ENCODE measurements around the gene GSTK1. TPM values are rescaled to one million over a fixed set of nuclear protein-coding genes. Genes with fewer than 3 reads are reported as not detected.

The GSTK1 gene
- total RNA-seq, 5 donors from 2014 or later (not counting 1 experiment from before 2014, with no cell fraction given) = 347 to 524 (median 406) TPM

DNA sequence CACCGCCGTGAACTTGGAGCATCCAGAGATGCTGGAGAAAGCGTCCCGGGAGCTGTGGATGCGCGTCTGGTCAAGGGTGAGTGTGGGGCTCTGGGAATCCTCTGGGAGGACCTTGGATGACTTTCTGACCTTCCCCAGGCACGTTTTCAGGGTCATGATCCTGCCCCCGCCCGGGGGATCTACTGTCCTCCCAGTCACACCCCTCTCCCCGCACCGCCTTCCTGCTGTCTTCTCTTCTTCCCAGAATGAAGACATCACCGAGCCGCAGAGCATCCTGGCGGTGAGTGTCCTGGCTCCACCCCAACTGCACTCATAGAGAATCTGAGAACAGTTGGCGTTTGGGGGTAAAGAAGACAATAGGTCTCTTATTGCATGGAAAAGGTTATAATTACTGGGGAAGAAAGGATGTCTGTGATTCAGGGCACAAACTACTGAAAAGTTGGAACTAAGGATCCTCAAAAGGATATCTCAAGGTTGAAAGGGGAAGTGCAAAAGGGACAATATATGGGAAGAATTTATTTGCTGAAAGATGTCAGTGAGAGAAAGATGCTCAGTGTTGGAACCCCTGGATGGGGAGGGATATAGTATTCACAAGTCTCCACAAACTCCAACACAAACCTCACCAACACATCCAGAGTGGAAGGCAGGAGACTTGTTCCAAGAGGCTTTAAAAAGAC lies 1.9 kb downstream of the GSTK1 start:
- WGBS (ENCODE audit: insufficient coverage) = 20% methylated on average over 2 of the region's 15 CpGs
- DNase-seq (no peak), ATAC-seq (replicated peaks in 1 of 4) (no peak)
- Histone ChIP-seq H3K9me3 (no peaks in the 10 kb centered on the region), H3K4me3 (ENCODE audit: control insufficient read depth in 1 of 2, extremely low read depth in 1 of 2, low read length in 1 of 2) (peak overlapping the region in 1 of 2 donors; percentile 84), H3K27ac (ENCODE audit: low read length) (peak overlapping the region; percentile 77), H3K36me3 (ENCODE audit: control insufficient read depth in 2 of 2, extremely low read depth in 1 of 2, insufficient read depth in 1 of 2, low read length in 1 of 2) (peaks cover 2 to 40% of the 10 kb centered on the region in 2 donors), H3K27me3 (replicated peaks in 1 of 2; ENCODE audit: control insufficient read depth in 2 of 2, extremely low read depth in 1 of 2, insufficient read depth in 2 of 2, low read length in 1 of 2) (no peaks in the 10 kb centered on the region), H3K4me1 (ENCODE audit: control insufficient read depth in 1 of 2, extremely low read depth in 1 of 2, insufficient read depth in 2 of 2, low read length in 2 of 2) (peaks cover 11 to 30% of the 10 kb centered on the region in 2 experiments)
- H3K4me1 Mint-ChIP-seq = peaks cover 50 to 71% (median 52%) of the 10 kb centered on the region in 3 donors
- CTCF ChIA-PET = interaction anchor here (0.6 to 1.7 kb wide), 8 partner anchors 15 to 1610 kb away, joined by 3 to 8 read pairs (median 4); partner anchors contain the start of gene TAS2R40 (in 1 of the 2)
- H3K4me3 Mint-ChIP-seq = peak overlapping the region; percentile 95 to 99 (median 96)
- POLR2A ChIA-PET = interaction anchor here in 1 of 2 donors (0.5 to 0.7 kb wide), 3 partner anchors 10 to 1132 kb away, joined by 4 to 6 read pairs (median 5); no protein-coding TSS in a partner anchor
- peaks cover 43% of the 10 kb centered on the region for H3K36me3 Mint-ChIP-seq
- no peaks in the 10 kb centered on the region for H3K27me3 Mint-ChIP-seq
- no peaks in the 10 kb centered on the region for H3K9me3 Mint-ChIP-seq
- H3K27ac Mint-ChIP-seq = peak overlapping the region; percentile 95 to 97

DNA sequence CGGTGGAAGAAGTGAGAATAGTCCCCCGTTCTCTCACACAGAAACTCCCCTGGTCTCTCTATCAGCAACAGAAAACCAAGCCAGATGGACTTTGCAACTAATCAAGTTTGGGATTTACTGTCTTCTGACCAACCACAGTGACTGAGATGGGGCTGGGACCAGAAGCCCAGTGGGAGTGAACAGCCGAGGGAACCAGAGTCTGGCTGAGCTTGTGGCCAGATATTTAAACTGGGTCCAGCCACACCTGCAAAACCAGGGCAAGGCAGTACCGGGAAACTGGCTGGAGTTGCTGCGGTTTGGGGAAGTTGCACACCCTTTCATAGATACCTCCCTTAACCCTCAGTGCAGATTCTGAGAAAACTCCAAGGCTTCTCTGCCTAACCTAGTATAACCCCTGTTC lies 6.0 kb downstream of the GSTK1 start:
- H3K27me3 ChIP-seq (replicated peaks in 1 of 2; ENCODE audit: control insufficient read depth in 2 of 2, extremely low read depth in 1 of 2, insufficient read depth in 2 of 2, low read length in 1 of 2) = no peaks in the 10 kb centered on the region
- H3K9me3 Mint-ChIP-seq = no peaks in the 10 kb centered on the region
- no peak for DNase-seq
- no peaks in the 10 kb centered on the region for H3K9me3 ChIP-seq
- CTCF ChIA-PET = interaction anchor here in 1 of 2 donors (0.6 kb wide), 1 partner anchor 858 kb away, joined by 3 read pairs; no protein-coding TSS in a partner anchor
- no peak overlapping the region for H3K4me3 Mint-ChIP-seq
- H3K27ac ChIP-seq (ENCODE audit: low read length) = no peak overlapping the region
- peaks cover 2 to 40% of the 10 kb centered on the region in 2 donors for H3K36me3 ChIP-seq (ENCODE audit: control insufficient read depth in 2 of 2, extremely low read depth in 1 of 2, insufficient read depth in 1 of 2, low read length in 1 of 2)
- no peak overlapping the region for H3K4me3 ChIP-seq (ENCODE audit: control insufficient read depth in 1 of 2, extremely low read depth in 1 of 2, low read length in 1 of 2)
- H3K27ac Mint-ChIP-seq = peak overlapping the region; percentile 40 to 65
- peaks cover 46% of the 10 kb centered on the region for H3K36me3 Mint-ChIP-seq
- H3K4me1 ChIP-seq (ENCODE audit: control insufficient read depth in 1 of 2, extremely low read depth in 1 of 2, insufficient read depth in 2 of 2, low read length in 2 of 2) = peaks cover 7 to 14% of the 10 kb centered on the region in 2 experiments
- no peaks in the 10 kb centered on the region for H3K27me3 Mint-ChIP-seq
- WGBS (ENCODE audit: insufficient coverage) = 73% methylated on average over 5 of the region's 5 CpGs
- no peak for ATAC-seq (replicated peaks in 1 of 4)
- peaks cover 33 to 52% (median 37%) of the 10 kb centered on the region in 3 donors for H3K4me1 Mint-ChIP-seq
- POLR2A ChIA-PET = interaction anchor here in 1 of 2 donors (1.4 kb wide), 1 partner anchor 30 kb away, joined by 3 read pairs; no protein-coding TSS in a partner anchor

DNA sequence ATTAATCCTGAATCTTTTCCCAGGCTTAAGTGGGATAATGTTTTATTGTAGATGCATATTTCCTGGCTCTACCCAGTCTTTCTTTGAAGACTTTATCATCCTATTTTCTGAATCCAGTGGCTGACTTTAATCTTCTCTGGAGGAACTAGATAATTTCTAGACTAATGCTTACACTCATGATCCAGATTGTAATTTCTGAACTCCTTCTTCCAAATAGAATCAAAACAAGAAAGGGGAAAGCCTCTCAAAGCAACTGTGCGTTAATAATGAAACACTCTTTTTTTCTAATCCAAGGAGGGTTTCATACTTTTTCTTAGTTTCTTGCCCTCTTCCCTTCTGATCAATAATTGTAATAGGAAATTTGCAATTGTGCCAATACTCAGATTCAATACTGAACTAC lies 8.0 kb downstream of the GSTK1 start:
- ChIA-PET POLR2A (interaction anchor here in 1 of 2 donors (0.7 kb wide), 2 partner anchors 10 to 136 kb away, joined by 3 to 5 read pairs; no protein-coding TSS in a partner anchor), CTCF (interaction anchor here (1.0 to 1.2 kb wide), 2 partner anchors 30 to 43 kb away, joined by 3 read pairs; no protein-coding TSS in a partner anchor)
- DNase-seq = no peak
- Histone ChIP-seq H3K4me3 (ENCODE audit: control insufficient read depth in 1 of 2, extremely low read depth in 1 of 2, low read length in 1 of 2) (no peak overlapping the region), H3K36me3 (ENCODE audit: control insufficient read depth in 2 of 2, extremely low read depth in 1 of 2, insufficient read depth in 1 of 2, low read length in 1 of 2) (peaks cover 2 to 31% of the 10 kb centered on the region in 2 donors), H3K4me1 (ENCODE audit: control insufficient read depth in 1 of 2, extremely low read depth in 1 of 2, insufficient read depth in 2 of 2, low read length in 2 of 2) (no peaks in the 10 kb centered on the region), H3K9me3 (no peaks in the 10 kb centered on the region), H3K27me3 (replicated peaks in 1 of 2; ENCODE audit: control insufficient read depth in 2 of 2, extremely low read depth in 1 of 2, insufficient read depth in 2 of 2, low read length in 1 of 2) (no peaks in the 10 kb centered on the region), H3K27ac (ENCODE audit: low read length) (no peak overlapping the region)
- no peaks in the 10 kb centered on the region for H3K9me3 Mint-ChIP-seq
- no peak for ATAC-seq (replicated peaks in 1 of 4)
- H3K36me3 Mint-ChIP-seq = peaks cover 33% of the 10 kb centered on the region
- no peak overlapping the region for H3K4me3 Mint-ChIP-seq
- H3K27me3 Mint-ChIP-seq = no peaks in the 10 kb centered on the region
- WGBS (ENCODE audit: insufficient coverage) = no CpG with 5 or more reads among the region's 1 CpG
- peak overlapping the region in 1 of 2 donors; percentile 71 for H3K27ac Mint-ChIP-seq
- peaks cover 14 to 35% (median 17%) of the 10 kb centered on the region in 3 donors for H3K4me1 Mint-ChIP-seq

DNA sequence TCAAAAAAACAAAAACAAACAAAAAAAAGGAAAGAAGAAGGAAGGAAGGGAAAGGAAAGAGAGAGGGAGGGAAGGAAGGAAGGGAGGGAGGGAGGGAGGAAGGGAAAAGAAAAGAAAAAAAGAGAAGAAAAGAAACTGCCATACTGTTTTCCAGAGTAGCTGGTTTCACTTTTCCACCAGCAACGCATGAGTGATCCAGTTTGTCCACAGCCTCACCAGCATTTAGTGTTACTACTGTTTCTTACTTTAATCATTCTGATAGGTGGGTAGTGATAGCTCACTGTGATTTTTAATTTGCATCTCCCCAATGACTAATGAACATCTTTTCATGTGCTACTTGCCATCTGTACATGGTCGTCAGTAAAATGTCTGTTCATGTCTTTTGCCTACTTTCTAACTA lies 9.6 kb downstream of the GSTK1 start:
- CTCF ChIA-PET = interaction anchor here (0.6 to 0.8 kb wide), 2 partner anchors 24 to 849 kb away, joined by 3 read pairs; no protein-coding TSS in a partner anchor
- H3K27ac Mint-ChIP-seq = peak overlapping the region in 1 of 2 donors; percentile 73
- H3K27ac ChIP-seq (ENCODE audit: low read length) = no peak overlapping the region
- no peak overlapping the region for H3K4me3 Mint-ChIP-seq
- no peaks in the 10 kb centered on the region for H3K27me3 Mint-ChIP-seq
- no peak overlapping the region for H3K4me3 ChIP-seq (ENCODE audit: control insufficient read depth in 1 of 2, extremely low read depth in 1 of 2, low read length in 1 of 2)
- no peaks in the 10 kb centered on the region for H3K9me3 Mint-ChIP-seq
- no peaks in the 10 kb centered on the region for H3K9me3 ChIP-seq
- WGBS (ENCODE audit: insufficient coverage) = no CpG with 5 or more reads among the region's 2 CpGs
- POLR2A ChIA-PET = interaction anchor here in 1 of 2 donors (0.6 kb wide), 1 partner anchor 14 kb away, joined by 3 read pairs; no protein-coding TSS in a partner anchor
- H3K27me3 ChIP-seq (replicated peaks in 1 of 2; ENCODE audit: control insufficient read depth in 2 of 2, extremely low read depth in 1 of 2, insufficient read depth in 2 of 2, low read length in 1 of 2) = no peaks in the 10 kb centered on the region
- H3K36me3 ChIP-seq (ENCODE audit: control insufficient read depth in 2 of 2, extremely low read depth in 1 of 2, insufficient read depth in 1 of 2, low read length in 1 of 2) = peaks cover 2 to 19% of the 10 kb centered on the region in 2 donors
- ATAC-seq (replicated peaks in 1 of 4) (no peak), DNase-seq (no peak)
- peaks cover 5 to 24% (median 8%) of the 10 kb centered on the region in 3 donors for H3K4me1 Mint-ChIP-seq
- H3K36me3 Mint-ChIP-seq = peaks cover 27% of the 10 kb centered on the region
- H3K4me1 ChIP-seq (ENCODE audit: control insufficient read depth in 1 of 2, extremely low read depth in 1 of 2, insufficient read depth in 2 of 2, low read length in 2 of 2) = no peaks in the 10 kb centered on the region

DNA sequence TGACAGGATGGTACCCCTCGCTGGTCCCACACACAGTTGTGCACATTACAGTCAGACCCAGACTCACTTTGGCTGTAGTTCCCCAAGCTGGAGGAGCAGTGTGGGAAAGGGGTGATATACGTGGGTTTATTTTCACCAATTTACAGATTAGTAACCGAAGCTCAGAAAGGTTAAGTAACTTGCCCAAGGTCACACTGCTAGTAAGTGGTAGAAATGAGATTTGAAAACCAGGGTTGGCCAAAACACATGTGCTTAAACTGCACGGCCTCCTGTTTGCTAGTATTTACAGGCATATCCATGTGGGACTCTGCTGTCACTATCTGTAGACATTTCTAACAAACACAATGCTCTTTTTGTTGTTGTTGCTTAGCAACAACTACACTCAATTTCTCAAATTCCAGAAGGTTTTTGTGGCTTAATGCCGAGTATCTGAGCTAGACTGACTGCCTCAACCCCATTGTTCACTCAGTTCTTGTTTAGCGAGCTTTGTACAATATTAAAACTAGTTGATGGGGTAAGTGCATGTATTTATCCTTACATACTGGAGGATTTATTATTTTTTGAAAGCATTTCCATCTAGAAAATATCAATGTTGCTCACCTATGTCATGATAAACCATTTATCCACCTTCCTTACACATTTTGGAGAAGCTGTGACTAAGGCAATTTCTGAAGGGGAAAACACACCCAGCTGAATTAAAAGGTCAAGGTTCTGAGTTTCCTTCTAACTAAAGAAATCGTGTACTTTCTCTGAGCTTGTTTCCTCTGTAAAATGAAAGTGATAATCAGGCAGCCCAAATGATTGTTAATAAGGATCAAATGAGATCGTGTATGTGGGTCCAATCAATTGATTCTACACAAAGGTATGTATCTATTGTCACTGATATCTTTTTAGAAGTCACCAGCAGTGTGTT lies 16.2 kb downstream of the GSTK1 start:
- Mint-ChIP-seq H3K27ac (peak overlapping the region; percentile 82 to 94), H3K4me1 (peaks cover 37 to 41% (median 39%) of the 10 kb centered on the region in 3 donors), H3K9me3 (no peaks in the 10 kb centered on the region), H3K27me3 (no peaks in the 10 kb centered on the region), H3K36me3 (no peaks in the 10 kb centered on the region), H3K4me3 (peak overlapping the region; percentile 32 to 74 (median 68))
- peaks cover 18 to 22% of the 10 kb centered on the region in 2 experiments for H3K4me1 ChIP-seq (ENCODE audit: control insufficient read depth in 1 of 2, extremely low read depth in 1 of 2, insufficient read depth in 2 of 2, low read length in 2 of 2)
- 0% methylated on average over 1 of the region's 8 CpGs for WGBS (ENCODE audit: insufficient coverage)
- peak overlapping the region; percentile 78 for H3K27ac ChIP-seq (ENCODE audit: low read length)
- peak; percentile 51 to 88 (median 60) for ATAC-seq (replicated peaks in 1 of 4)
- ChIA-PET POLR2A (interaction anchor here (0.6 to 0.9 kb wide), 3 partner anchors 16 to 90 kb away, joined by 3 to 7 read pairs (median 5); partner anchors contain the start of gene GSTK1 (in 1 of the 2)), CTCF (interaction anchor here (0.6 to 2.1 kb wide), 15 partner anchors 15 to 471 kb away, joined by 3 to 11 read pairs (median 4); partner anchors contain the start of gene GSTK1 (in 1 of the 2))
- no peaks in the 10 kb centered on the region for H3K9me3 ChIP-seq
- peak in 2 of 35 experiments; percentile 3 to 59 for DNase-seq
- H3K27me3 ChIP-seq (replicated peaks in 1 of 2; ENCODE audit: control insufficient read depth in 2 of 2, extremely low read depth in 1 of 2, insufficient read depth in 2 of 2, low read length in 1 of 2) = no peaks in the 10 kb centered on the region
- H3K4me3 ChIP-seq (ENCODE audit: control insufficient read depth in 1 of 2, extremely low read depth in 1 of 2, low read length in 1 of 2) = peak overlapping the region in 1 of 2 donors; percentile 25
- no peaks in the 10 kb centered on the region for H3K36me3 ChIP-seq (ENCODE audit: control insufficient read depth in 2 of 2, extremely low read depth in 1 of 2, insufficient read depth in 1 of 2, low read length in 1 of 2)

All from T-cell (primary cell).